Measurements from ENCODE around the gene ASCC3. TPM values are rescaled to one million over a fixed set of nuclear protein-coding genes. Genes with fewer than 3 reads are reported as not detected.

Gene ASCC3
- polyA plus RNA-seq, 2 of the 4 experiments (the other 2 are of a cell fraction), result 17.4 to 35.3 TPM

- ChIA-PET POLR2A (no interaction called here), CTCF (no interaction called here)
- peak overlapping the region; percentile 86 for H3K4me2 ChIP-seq
- no peak for FAIRE-seq
- no peaks in the 10 kb centered on the region for H3K9me3 ChIP-seq
- DNase-seq (ENCODE audit: low read depth in 1 of 2, low spot score in 1 of 2), result no peak
- WGBS (ENCODE audit: missing lambda C conversion rate), result 88% methylated on average over 2 of the region's 2 CpGs
- ATAC-seq, result no peak
- H3K27ac ChIP-seq, result no peak overlapping the region
- TF ChIP-seq HDAC2 (IDR thresholded peaks at IDR 0.05) (no peak), SMC3 (IDR thresholded peaks at IDR 0.05) (no peak), EHF (CRISPR knock-in tag; IDR thresholded peaks at IDR 0.05) (no peak), PBX3 (IDR thresholded peaks at IDR 0.05) (no peak), JUN (IDR thresholded peaks at IDR 0.05) (no peak), HOXA7 (CRISPR knock-in tag; IDR thresholded peaks at IDR 0.05) (no peak)
- TF ChIP-seq, protein P1, sequence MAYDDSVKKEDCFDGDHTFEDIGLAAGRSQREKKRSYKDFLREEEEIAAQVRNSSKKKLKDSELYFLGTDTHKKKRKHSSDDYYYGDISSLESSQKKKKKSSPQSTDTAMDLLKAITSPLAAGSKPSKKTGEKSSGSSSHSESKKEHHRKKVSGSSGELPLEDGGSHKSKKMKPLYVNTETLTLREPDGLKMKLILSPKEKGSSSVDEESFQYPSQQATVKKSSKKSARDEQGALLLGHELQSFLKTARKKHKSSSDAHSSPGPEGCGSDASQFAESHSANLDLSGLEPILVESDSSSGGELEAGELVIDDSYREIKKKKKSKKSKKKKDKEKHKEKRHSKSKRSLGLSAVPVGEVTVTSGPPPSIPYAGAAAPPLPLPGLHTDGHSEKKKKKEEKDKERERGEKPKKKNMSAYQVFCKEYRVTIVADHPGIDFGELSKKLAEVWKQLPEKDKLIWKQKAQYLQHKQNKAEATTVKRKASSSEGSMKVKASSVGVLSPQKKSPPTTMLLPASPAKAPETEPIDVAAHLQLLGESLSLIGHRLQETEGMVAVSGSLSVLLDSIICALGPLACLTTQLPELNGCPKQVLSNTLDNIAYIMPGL (CRISPR knock-in tag; IDR thresholded peaks at IDR 0.05; ENCODE audit: borderline replicate concordance), result no peak
- TF ChIP-seq, protein P2, sequence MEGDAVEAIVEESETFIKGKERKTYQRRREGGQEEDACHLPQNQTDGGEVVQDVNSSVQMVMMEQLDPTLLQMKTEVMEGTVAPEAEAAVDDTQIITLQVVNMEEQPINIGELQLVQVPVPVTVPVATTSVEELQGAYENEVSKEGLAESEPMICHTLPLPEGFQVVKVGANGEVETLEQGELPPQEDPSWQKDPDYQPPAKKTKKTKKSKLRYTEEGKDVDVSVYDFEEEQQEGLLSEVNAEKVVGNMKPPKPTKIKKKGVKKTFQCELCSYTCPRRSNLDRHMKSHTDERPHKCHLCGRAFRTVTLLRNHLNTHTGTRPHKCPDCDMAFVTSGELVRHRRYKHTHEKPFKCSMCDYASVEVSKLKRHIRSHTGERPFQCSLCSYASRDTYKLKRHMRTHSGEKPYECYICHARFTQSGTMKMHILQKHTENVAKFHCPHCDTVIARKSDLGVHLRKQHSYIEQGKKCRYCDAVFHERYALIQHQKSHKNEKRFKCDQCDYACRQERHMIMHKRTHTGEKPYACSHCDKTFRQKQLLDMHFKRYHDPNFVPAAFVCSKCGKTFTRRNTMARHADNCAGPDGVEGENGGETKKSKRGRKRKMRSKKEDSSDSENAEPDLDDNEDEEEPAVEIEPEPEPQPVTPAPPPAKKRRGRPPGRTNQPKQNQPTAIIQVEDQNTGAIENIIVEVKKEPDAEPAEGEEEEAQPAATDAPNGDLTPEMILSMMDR (IDR thresholded peaks at IDR 0.05), result no peak
- H3K4me1 ChIP-seq, result peaks cover 22% of the 10 kb centered on the region; the same call in 2 of the 3 replicates
- no peak overlapping the region for H3K4me3 ChIP-seq
Observed at GRCh38 chr6:100879317-100879716, 1.8 kb downstream of the ASCC3 start.

- no peak overlapping the region for H3K27ac ChIP-seq
- TF ChIP-seq CBX8 (IDR thresholded peaks at IDR 0.05) (no peak), SREBF2 (IDR thresholded peaks at IDR 0.05) (no peak), ATOH8 (CRISPR knock-in tag; IDR thresholded peaks at IDR 0.05; ENCODE audit: low read depth) (no peak), CEBPB (IDR thresholded peaks at IDR 0.05) (no peak), RNF2 (IDR thresholded peaks at IDR 0.05; ENCODE audit: borderline replicate concordance, low read depth) (no peak), FOXS1 (CRISPR knock-in tag; IDR thresholded peaks at IDR 0.05) (no peak), RFX5 (IDR thresholded peaks at IDR 0.05) (no peak), EHF (CRISPR knock-in tag; IDR thresholded peaks at IDR 0.05) (no peak), REST (IDR thresholded peaks at IDR 0.05) (no peak), MYC (IDR thresholded peaks at IDR 0.05; ENCODE audit: borderline replicate concordance, low read length) (no peak), POLR2A (IDR thresholded peaks at IDR 0.05; ENCODE audit: low read length) (no peak), EP300 (IDR thresholded peaks at IDR 0.05) (no peak), HDAC2 (IDR thresholded peaks at IDR 0.05) (no peak), POLR2AphosphoS2 (conservative IDR thresholded peaks at IDR 0.05; ENCODE audit: low read length) (no peak)
- TF ChIP-seq, protein P2 (IDR thresholded peaks at IDR 0.05), result no peak
- TF ChIP-seq, protein P3, sequence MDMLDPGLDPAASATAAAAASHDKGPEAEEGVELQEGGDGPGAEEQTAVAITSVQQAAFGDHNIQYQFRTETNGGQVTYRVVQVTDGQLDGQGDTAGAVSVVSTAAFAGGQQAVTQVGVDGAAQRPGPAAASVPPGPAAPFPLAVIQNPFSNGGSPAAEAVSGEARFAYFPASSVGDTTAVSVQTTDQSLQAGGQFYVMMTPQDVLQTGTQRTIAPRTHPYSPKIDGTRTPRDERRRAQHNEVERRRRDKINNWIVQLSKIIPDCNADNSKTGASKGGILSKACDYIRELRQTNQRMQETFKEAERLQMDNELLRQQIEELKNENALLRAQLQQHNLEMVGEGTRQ (IDR thresholded peaks at IDR 0.05), result no peak
- ChIA-PET CTCF (no interaction called here), POLR2A (no interaction called here)
- peak overlapping the region; percentile 6; the same call in 1 of the 3 replicates for H3K4me2 ChIP-seq
- FAIRE-seq (no peak), ATAC-seq (no peak), DNase-seq (ENCODE audit: low read depth in 1 of 2, low spot score in 1 of 2) (no peak)
- H3K4me3 ChIP-seq, result no peak overlapping the region
- H3K9me3 ChIP-seq, result no peaks in the 10 kb centered on the region
- peaks cover 22% of the 10 kb centered on the region; the same call in 2 of the 3 replicates for H3K4me1 ChIP-seq
Observed at GRCh38 chr6:100877851-100878250, 3.3 kb downstream of the ASCC3 start.
